CD4-positive, alpha-beta T cell treated with Interleukin-15 for 4 hours (primary cell): ENCODE data around the gene FCGR2B.
A peak's percentile ranks its signal among the peaks of the same experiment; 100 is the strongest.
"Not testable (repeated sequence)": the region's sequence is repeated elsewhere in the genome, so short reads cannot be mapped to it uniquely, and the experiment has no call there.

Experiments used
- DNase-seq: peaks from one replicate; pipeline ENCODE4 v3.0.0-alpha.2; 2020; ENCODE audit warnings: low spot score

The FCGR2B gene

GRCh38 chr1:161647507-161648360 is 15.2 kb upstream of the FCGR2B start:
- DNase-seq: peak; percentile 38

GRCh38 chr1:161653541-161653940 is 9.4 kb upstream of the FCGR2B start:
- DNase-seq: not testable (repeated sequence)

- DNase-seq: not testable (repeated sequence)
These were observed 9.0 kb upstream of the FCGR2B start for GRCh38 chr1:161653971-161654370.

GRCh38 chr1:161658524-161658923 is 4.4 kb upstream of the FCGR2B start:
- DNase-seq: not testable (repeated sequence)

GRCh38 chr1:161661660-161662311 is 1.2 kb upstream of the FCGR2B start:
- DNase-seq: not testable (repeated sequence)

GRCh38 chr1:161663569-161663968 is 626 bp downstream of the FCGR2B start:
- not testable (repeated sequence) for DNase-seq

- not testable (repeated sequence) for DNase-seq
These were observed 1.7 kb downstream of the FCGR2B start for GRCh38 chr1:161664689-161665088.

GRCh38 chr1:161671045-161672020 is 8.4 kb downstream of the FCGR2B start:
- not testable (repeated sequence) for DNase-seq

- not testable (repeated sequence) for DNase-seq
These were observed 10.5 kb downstream of the FCGR2B start for GRCh38 chr1:161673437-161673836.

- not testable (repeated sequence) for DNase-seq
These were observed 11.5 kb downstream of the FCGR2B start for GRCh38 chr1:161674447-161674846.

- not testable (repeated sequence) for DNase-seq
These were observed 12.0 kb downstream of the FCGR2B start for GRCh38 chr1:161674908-161675307.

- no peak for DNase-seq
These were observed 13.5 kb downstream of the FCGR2B start for GRCh38 chr1:161676441-161676840.

GRCh38 chr1:161676958-161677689 is 14.2 kb downstream of the FCGR2B start:
- no peak for DNase-seq

- DNase-seq: no peak
These were observed 15.6 kb downstream of the FCGR2B start for GRCh38 chr1:161678500-161678899.

- no peak for DNase-seq
These were observed 18.9 kb downstream of the FCGR2B start for GRCh38 chr1:161681879-161682278.

- no peak for DNase-seq
These were observed 26.0 kb downstream of the FCGR2B start for GRCh38 chr1:161688946-161689345.

- no peak for DNase-seq
These were observed 28.9 kb downstream of the FCGR2B start for GRCh38 chr1:161691846-161692245.

GRCh38 chr1:161693020-161693712 is 30.2 kb downstream of the FCGR2B start:
- not testable (repeated sequence) for DNase-seq

GRCh38 chr1:161698302-161698701 is 35.4 kb downstream of the FCGR2B start:
- DNase-seq: not testable (repeated sequence)

GRCh38 chr1:161702250-161702649 is 39.3 kb downstream of the FCGR2B start:
- no peak for DNase-seq

GRCh38 chr1:161705537-161705936 is 42.6 kb downstream of the FCGR2B start:
- DNase-seq: no peak
